Measurements from ENCODE around the gene BRMS1.

The BRMS1 gene

GRCh38 chr11:66325263-66325671, 19.6 kb downstream of the BRMS1 start:
- H3K4me3 ChIP-seq (ENCODE audit: insufficient read depth in 1 of 2, low read depth in 1 of 2, low read length in 2 of 2) = no peak overlapping the region
- peak overlapping the region; percentile 93 to 99 for H3K18ac ChIP-seq (ENCODE audit: low read depth in 1 of 2, low read length in 2 of 2)
- H2AFZ ChIP-seq (ENCODE audit: low read depth, low read length) = no peak overlapping the region
- peak overlapping the region; percentile 98 for H2BK120ac ChIP-seq (ENCODE audit: low read depth, low read length)
- no peaks in the 10 kb centered on the region for H3K79me1 ChIP-seq (replicated peaks; ENCODE audit: low read length, poor library complexity, severe bottlenecking)
- H3K4me2 ChIP-seq (ENCODE audit: low read length, poor library complexity, severe bottlenecking) = no peak overlapping the region
- H2BK12ac ChIP-seq (ENCODE audit: low read length in 2 of 2) = peak overlapping the region; percentile 64 to 85
- no peak overlapping the region for H3K27ac ChIP-seq (ENCODE audit: low read length, poor library complexity, severe bottlenecking)
- H2BK15ac ChIP-seq (ENCODE audit: low read depth, poor library complexity, severe bottlenecking) = peak overlapping the region; percentile 31
- H4K91ac ChIP-seq (ENCODE audit: low read length) = peak overlapping the region; percentile 95
- peak overlapping the region in 1 of 2 experiments; percentile 93 for H3K14ac ChIP-seq (ENCODE audit: low read length in 2 of 2)
- peak overlapping the region; percentile 4 for H3K9ac ChIP-seq (ENCODE audit: low read length)
- no peak overlapping the region for H2BK5ac ChIP-seq (ENCODE audit: low read depth, low read length, poor library complexity, severe bottlenecking)
- H3K27me3 ChIP-seq (ENCODE audit: control insufficient read depth in 1 of 2, insufficient read depth in 1 of 2, low read length in 2 of 2) = no peaks in the 10 kb centered on the region
- peak overlapping the region in 1 of 2 experiments; percentile 95 for H3K23ac ChIP-seq (ENCODE audit: low read length in 2 of 2)
- peak overlapping the region; percentile 98 for H2AK5ac ChIP-seq (ENCODE audit: low read length, severe bottlenecking)
- peaks cover 0 to 2% of the 10 kb centered on the region in 2 experiments for H3K36me3 ChIP-seq (ENCODE audit: control insufficient read depth in 1 of 2, insufficient read depth in 2 of 2, low read depth in 1 of 2, low read length in 2 of 2)
- H4K8ac ChIP-seq (ENCODE audit: low read length) = peak overlapping the region; percentile 33
- DNase-seq = peak; percentile 48
- WGBS = 83% methylated on average over 8 of the region's 8 CpGs
- H3K9me3 ChIP-seq (ENCODE audit: control insufficient read depth, low read length) = no peaks in the 10 kb centered on the region
- peaks cover 49% of the 10 kb centered on the region for H3K4me1 ChIP-seq (ENCODE audit: control insufficient read depth, insufficient read depth, low read depth, low read length)
- peak overlapping the region; percentile 75 to 83 for H3K4ac ChIP-seq (ENCODE audit: low read depth in 1 of 2, low read length in 2 of 2)

- H2BK120ac ChIP-seq (ENCODE audit: low read depth, low read length) = peak overlapping the region; percentile 98
- peak overlapping the region; percentile 64 to 85 for H2BK12ac ChIP-seq (ENCODE audit: low read length in 2 of 2)
- peak overlapping the region; percentile 89 for H4K8ac ChIP-seq (ENCODE audit: low read length)
- H2AK5ac ChIP-seq (ENCODE audit: low read length, severe bottlenecking) = peak overlapping the region; percentile 90
- peak overlapping the region in 1 of 2 experiments; percentile 93 for H3K14ac ChIP-seq (ENCODE audit: low read length in 2 of 2)
- H3K9ac ChIP-seq (ENCODE audit: low read length) = peak overlapping the region; percentile 4
- H3K23ac ChIP-seq (ENCODE audit: low read length in 2 of 2) = peak overlapping the region in 1 of 2 experiments; percentile 95
- peak overlapping the region; percentile 76 for H2BK15ac ChIP-seq (ENCODE audit: low read depth, poor library complexity, severe bottlenecking)
- no peaks in the 10 kb centered on the region for H3K9me3 ChIP-seq (ENCODE audit: control insufficient read depth, low read length)
- H3K4me3 ChIP-seq (ENCODE audit: insufficient read depth in 1 of 2, low read depth in 1 of 2, low read length in 2 of 2) = no peak overlapping the region
- no peaks in the 10 kb centered on the region for H3K27me3 ChIP-seq (ENCODE audit: control insufficient read depth in 1 of 2, insufficient read depth in 1 of 2, low read length in 2 of 2)
- peak overlapping the region; percentile 95 for H4K91ac ChIP-seq (ENCODE audit: low read length)
- peak overlapping the region; percentile 75 to 83 for H3K4ac ChIP-seq (ENCODE audit: low read depth in 1 of 2, low read length in 2 of 2)
- H3K79me1 ChIP-seq (replicated peaks; ENCODE audit: low read length, poor library complexity, severe bottlenecking) = no peaks in the 10 kb centered on the region
- no peak overlapping the region for H2BK5ac ChIP-seq (ENCODE audit: low read depth, low read length, poor library complexity, severe bottlenecking)
- H3K36me3 ChIP-seq (ENCODE audit: control insufficient read depth in 1 of 2, insufficient read depth in 2 of 2, low read depth in 1 of 2, low read length in 2 of 2) = peaks cover 0 to 2% of the 10 kb centered on the region in 2 experiments
- no peak overlapping the region for H2AFZ ChIP-seq (ENCODE audit: low read depth, low read length)
- WGBS = 30% methylated on average over 6 of the region's 10 CpGs
- H3K4me1 ChIP-seq (ENCODE audit: control insufficient read depth, insufficient read depth, low read depth, low read length) = peaks cover 45% of the 10 kb centered on the region
- peak; percentile 49 for DNase-seq
- no peak overlapping the region for H3K4me2 ChIP-seq (ENCODE audit: low read length, poor library complexity, severe bottlenecking)
- peak overlapping the region; percentile 33 for H3K27ac ChIP-seq (ENCODE audit: low read length, poor library complexity, severe bottlenecking)
- H3K18ac ChIP-seq (ENCODE audit: low read depth in 1 of 2, low read length in 2 of 2) = peak overlapping the region; percentile 93 to 99
These were observed 20.2 kb downstream of the BRMS1 start for GRCh38 chr11:66324664-66325063.

- Histone ChIP-seq H3K9me3 (ENCODE audit: control insufficient read depth, low read length) (no peaks in the 10 kb centered on the region), H3K4ac (ENCODE audit: low read depth in 1 of 2, low read length in 2 of 2) (no peak overlapping the region), H4K8ac (ENCODE audit: low read length) (no peak overlapping the region), H3K18ac (ENCODE audit: low read depth in 1 of 2, low read length in 2 of 2) (no peak overlapping the region), H2BK120ac (ENCODE audit: low read depth, low read length) (no peak overlapping the region), H3K9ac (ENCODE audit: low read length) (no peak overlapping the region), H2BK5ac (ENCODE audit: low read depth, low read length, poor library complexity, severe bottlenecking) (no peak overlapping the region), H3K4me2 (ENCODE audit: low read length, poor library complexity, severe bottlenecking) (no peak overlapping the region), H3K27ac (ENCODE audit: low read length, poor library complexity, severe bottlenecking) (no peak overlapping the region), H3K4me3 (ENCODE audit: insufficient read depth in 1 of 2, low read depth in 1 of 2, low read length in 2 of 2) (no peak overlapping the region), H2BK12ac (ENCODE audit: low read length in 2 of 2) (no peak overlapping the region), H2AFZ (ENCODE audit: low read depth, low read length) (no peak overlapping the region), H4K91ac (ENCODE audit: low read length) (no peak overlapping the region), H3K36me3 (ENCODE audit: control insufficient read depth in 1 of 2, insufficient read depth in 2 of 2, low read depth in 1 of 2, low read length in 2 of 2) (peaks cover 0 to 2% of the 10 kb centered on the region in 2 experiments), H3K23ac (ENCODE audit: low read length in 2 of 2) (no peak overlapping the region), H2BK15ac (ENCODE audit: low read depth, poor library complexity, severe bottlenecking) (no peak overlapping the region), H3K4me1 (ENCODE audit: control insufficient read depth, insufficient read depth, low read depth, low read length) (peaks cover 44% of the 10 kb centered on the region), H3K27me3 (ENCODE audit: control insufficient read depth in 1 of 2, insufficient read depth in 1 of 2, low read length in 2 of 2) (no peaks in the 10 kb centered on the region), H3K14ac (ENCODE audit: low read length in 2 of 2) (peak overlapping the region in 1 of 2 experiments; percentile 76), H2AK5ac (ENCODE audit: low read length, severe bottlenecking) (no peak overlapping the region), H3K79me1 (replicated peaks; ENCODE audit: low read length, poor library complexity, severe bottlenecking) (no peaks in the 10 kb centered on the region)
- DNase-seq = no peak
- 94% methylated on average over 1 of the region's 1 CpG for WGBS
These were observed 21.2 kb downstream of the BRMS1 start for GRCh38 chr11:66323684-66324083.

- 67% methylated on average over 11 of the region's 11 CpGs for WGBS
- peak overlapping the region; percentile 72 for H3K9ac ChIP-seq (ENCODE audit: low read length)
These were observed 22.0 kb downstream of the BRMS1 start for GRCh38 chr11:66322732-66323427.

More at GRCh38 chr11:66322732-66323427, 22.0 kb downstream of the BRMS1 start:
- Histone ChIP-seq H3K14ac (ENCODE audit: low read length in 2 of 2) (no peak overlapping the region), H3K23ac (ENCODE audit: low read length in 2 of 2) (no peak overlapping the region), H3K18ac (ENCODE audit: low read depth in 1 of 2, low read length in 2 of 2) (no peak overlapping the region), H3K36me3 (ENCODE audit: control insufficient read depth in 1 of 2, insufficient read depth in 2 of 2, low read depth in 1 of 2, low read length in 2 of 2) (peaks cover 0 to 2% of the 10 kb centered on the region in 2 experiments), H3K4ac (ENCODE audit: low read depth in 1 of 2, low read length in 2 of 2) (peak overlapping the region in 1 of 2 experiments; percentile 18), H3K27ac (ENCODE audit: low read length, poor library complexity, severe bottlenecking) (no peak overlapping the region), H3K9me3 (ENCODE audit: control insufficient read depth, low read length) (no peaks in the 10 kb centered on the region), H4K8ac (ENCODE audit: low read length) (no peak overlapping the region), H2BK5ac (ENCODE audit: low read depth, low read length, poor library complexity, severe bottlenecking) (no peak overlapping the region), H3K4me2 (ENCODE audit: low read length, poor library complexity, severe bottlenecking) (no peak overlapping the region), H2AK5ac (ENCODE audit: low read length, severe bottlenecking) (peak overlapping the region; percentile 45), H3K4me3 (ENCODE audit: insufficient read depth in 1 of 2, low read depth in 1 of 2, low read length in 2 of 2) (peak overlapping the region in 1 of 2 experiments; percentile 19), H4K91ac (ENCODE audit: low read length) (peak overlapping the region; percentile 74), H3K27me3 (ENCODE audit: control insufficient read depth in 1 of 2, insufficient read depth in 1 of 2, low read length in 2 of 2) (no peaks in the 10 kb centered on the region), H2BK15ac (ENCODE audit: low read depth, poor library complexity, severe bottlenecking) (peak overlapping the region; percentile 28), H2BK120ac (ENCODE audit: low read depth, low read length) (no peak overlapping the region), H2AFZ (ENCODE audit: low read depth, low read length) (no peak overlapping the region), H2BK12ac (ENCODE audit: low read length in 2 of 2) (peak overlapping the region; percentile 9 to 59), H3K4me1 (ENCODE audit: control insufficient read depth, insufficient read depth, low read depth, low read length) (peaks cover 43% of the 10 kb centered on the region), H3K79me1 (replicated peaks; ENCODE audit: low read length, poor library complexity, severe bottlenecking) (no peaks in the 10 kb centered on the region)
- DNase-seq = no peak
